ENCODE measurements around the gene SHKBP1. TPM values are rescaled to one million over a fixed set of nuclear protein-coding genes. Genes with fewer than 3 reads are reported as not detected.
A peak's percentile ranks its signal among the peaks of the same experiment; 100 is the strongest.

Gene SHKBP1
- total and polyA plus RNA-seq, 7 experiments from 2014 or later, result 92.8 to 218 (median 139) TPM

DNA sequence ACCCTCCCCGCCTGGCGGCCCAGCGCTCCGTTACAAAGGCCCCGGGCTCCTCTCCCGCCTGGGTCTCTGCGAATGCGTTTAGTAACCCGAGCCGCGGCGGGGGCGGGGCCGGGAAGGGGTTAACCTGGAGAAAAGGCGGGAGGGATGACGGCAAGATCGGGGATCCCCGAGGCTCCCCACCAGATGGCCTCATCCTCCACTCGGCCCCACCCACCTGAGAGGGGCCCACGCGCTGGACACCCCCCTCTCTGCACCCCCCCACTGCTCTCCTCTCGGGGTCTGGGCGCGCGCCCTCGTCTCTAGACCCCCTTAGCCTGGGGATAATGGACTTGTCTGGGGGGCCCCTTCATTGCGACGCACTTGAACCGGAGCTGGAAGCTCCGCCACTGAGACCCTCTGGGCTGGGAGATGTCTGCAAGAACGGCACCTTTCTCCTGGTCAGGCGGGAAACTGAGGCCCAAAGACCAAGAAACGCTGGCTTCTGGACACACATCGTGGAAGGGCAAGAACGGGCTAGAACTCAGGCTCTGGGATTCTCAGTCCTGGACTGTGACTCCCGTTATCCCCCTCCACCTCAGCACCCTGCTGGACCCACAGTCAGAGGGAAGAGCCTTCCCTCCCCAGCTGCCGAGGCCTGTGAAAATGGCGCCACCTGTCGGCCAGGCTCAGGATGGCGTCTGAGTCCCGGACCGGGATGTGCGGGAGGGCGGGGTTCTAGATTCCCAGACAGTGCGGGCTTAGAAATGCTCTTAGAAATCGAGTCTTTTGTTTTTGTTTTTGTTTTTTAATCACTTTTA is 21.6 kb downstream of the SHKBP1 start:
- Histone ChIP-seq H3K27me3 (ENCODE audit: control insufficient read depth in 2 of 2, insufficient read depth in 2 of 2, low read length in 2 of 2) (peaks cover 17 to 25% of the 10 kb centered on the region in 2 donors), H3K27ac (ENCODE audit: low read depth, low read length) (no peak overlapping the region), H3K9me3 (ENCODE audit: control insufficient read depth in 2 of 3, low read length in 3 of 3) (no peaks in the 10 kb centered on the region), H3K4me1 (ENCODE audit: control insufficient read depth in 2 of 2, insufficient read depth in 2 of 2, low read length in 2 of 2) (peaks cover 46 to 47% of the 10 kb centered on the region in 2 donors), H3K4me3 (ENCODE audit: low read length) (no peak overlapping the region), H3K36me3 (ENCODE audit: control insufficient read depth in 2 of 3, insufficient read depth in 3 of 3, low read length in 3 of 3) (no peaks in the 10 kb centered on the region)
- intact Hi-C loops (cut with micrococcal nuclease), result loop anchor here (1.0 to 2.0 kb wide), 10 partner anchors 16 to 293 kb away; partner anchors contain the start of gene SHKBP1 (in 2 of the 2)
- H3K9me3 Mint-ChIP-seq, result peaks cover 0 to 3% (median 0%) of the 10 kb centered on the region in 11 donors
- DNase-seq (peak; percentile 55 to 92 (median 78)), ATAC-seq (peak; percentile 80)
- H3K4me1 Mint-ChIP-seq, result peaks cover 21 to 60% (median 50%) of the 10 kb centered on the region in 7 donors
- peak overlapping the region in 8 of 10 donors; percentile 35 to 76 (median 50) for H3K4me3 Mint-ChIP-seq
- peaks cover 29 to 73% (median 36%) of the 10 kb centered on the region in 5 donors for H3K27me3 Mint-ChIP-seq
- peak overlapping the region in 1 of 9 donors; percentile 36 for H3K27ac Mint-ChIP-seq
- POLR2A ChIA-PET, result interaction anchor here (1.4 kb wide), 1 partner anchor 19 kb away, joined by 3 read pairs; no protein-coding TSS in a partner anchor
- H3K36me3 Mint-ChIP-seq, result peaks cover 0 to 1% (median 0%) of the 10 kb centered on the region in 5 donors
- CTCF ChIA-PET, result interaction anchor here (0.6 to 2.8 kb wide), 7 partner anchors 25 to 293 kb away, joined by 3 to 9 read pairs (median 3); no protein-coding TSS in a partner anchor

GRCh38 chr19:40598918-40599307 is 22.2 kb downstream of the SHKBP1 start:
- H3K4me3 Mint-ChIP-seq, result peak overlapping the region; percentile 10 to 76 (median 44)
- H3K27me3 Mint-ChIP-seq, result peaks cover 29 to 72% (median 36%) of the 10 kb centered on the region in 5 donors
- POLR2A ChIA-PET, result interaction anchor here (1.4 to 1.7 kb wide), 2 partner anchors 15 to 20 kb away, joined by 3 to 5 read pairs; no protein-coding TSS in a partner anchor

DNA sequence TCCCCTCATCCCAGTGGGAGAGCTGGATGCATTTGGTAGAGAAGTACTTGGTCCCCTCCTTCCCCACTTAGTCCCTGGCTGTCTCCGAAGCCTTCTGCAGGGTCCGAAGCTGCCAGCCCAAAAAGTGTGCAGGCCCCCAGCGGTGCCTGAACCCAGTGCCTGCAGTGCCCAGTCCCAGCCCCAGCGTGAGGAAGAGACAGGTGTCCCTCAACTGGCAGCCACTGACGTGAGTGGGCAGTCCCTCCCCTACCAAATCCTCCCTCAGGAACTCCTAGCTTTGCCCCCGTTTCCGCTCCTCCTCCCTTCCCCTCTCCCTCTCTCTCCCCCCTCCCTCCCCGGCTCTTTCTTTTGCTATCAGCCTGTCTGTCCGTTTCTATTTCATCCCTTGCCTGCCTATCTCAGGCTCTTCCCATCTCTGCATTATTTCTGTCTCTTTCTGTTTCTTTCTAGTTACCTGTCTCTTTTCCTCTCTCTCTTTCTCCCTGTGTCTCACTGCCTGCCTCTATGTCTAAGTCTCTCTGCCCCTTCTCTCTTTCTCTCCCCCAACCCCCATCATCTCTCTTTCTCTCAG is 22.7 kb downstream of the SHKBP1 start:
- Histone ChIP-seq H3K9me3 (ENCODE audit: control insufficient read depth in 2 of 3, low read length in 3 of 3) (no peaks in the 10 kb centered on the region), H3K4me3 (ENCODE audit: low read length) (no peak overlapping the region), H3K4me1 (ENCODE audit: control insufficient read depth in 2 of 2, insufficient read depth in 2 of 2, low read length in 2 of 2) (peaks cover 47 to 52% of the 10 kb centered on the region in 2 donors), H3K36me3 (ENCODE audit: control insufficient read depth in 2 of 3, insufficient read depth in 3 of 3, low read length in 3 of 3) (no peaks in the 10 kb centered on the region), H3K27ac (ENCODE audit: low read depth, low read length) (no peak overlapping the region), H3K27me3 (ENCODE audit: control insufficient read depth in 2 of 2, insufficient read depth in 2 of 2, low read length in 2 of 2) (peaks cover 17 to 25% of the 10 kb centered on the region in 2 donors)
- Mint-ChIP-seq H3K27me3 (peaks cover 29 to 67% (median 37%) of the 10 kb centered on the region in 5 donors), H3K4me1 (peaks cover 25 to 66% (median 55%) of the 10 kb centered on the region in 7 donors), H3K27ac (peak overlapping the region in 4 of 9 donors; percentile 7 to 75 (median 46)), H3K36me3 (peaks cover 0 to 1% (median 0%) of the 10 kb centered on the region in 5 donors), H3K9me3 (peaks cover 0 to 3% (median 0%) of the 10 kb centered on the region in 11 donors), H3K4me3 (peak overlapping the region; percentile 52 to 76 (median 68))
- ChIA-PET POLR2A (interaction anchor here (1.4 to 1.7 kb wide), 2 partner anchors 14 to 20 kb away, joined by 3 to 5 read pairs; no protein-coding TSS in a partner anchor), CTCF (interaction anchor here (0.8 to 2.8 kb wide), 9 partner anchors 9 to 294 kb away, joined by 3 to 9 read pairs (median 4); no protein-coding TSS in a partner anchor)
- intact Hi-C loops (cut with micrococcal nuclease), result loop anchor here (2.0 kb wide), 4 partner anchors 15 to 179 kb away; partner anchors contain the start of gene SHKBP1 (in 1 of the 2)
- DNase-seq (peak in 1 of 9 donors; percentile 30), ATAC-seq (no peak)

More at GRCh38 chr19:40598918-40599307, 22.2 kb downstream of the SHKBP1 start:
- peak overlapping the region in 3 of 9 donors; percentile 27 to 36 (median 29) for H3K27ac Mint-ChIP-seq
- Histone ChIP-seq H3K27ac (ENCODE audit: low read depth, low read length) (no peak overlapping the region), H3K4me1 (ENCODE audit: control insufficient read depth in 2 of 2, insufficient read depth in 2 of 2, low read length in 2 of 2) (peaks cover 48 to 50% of the 10 kb centered on the region in 2 donors), H3K4me3 (ENCODE audit: low read length) (no peak overlapping the region), H3K36me3 (ENCODE audit: control insufficient read depth in 2 of 3, insufficient read depth in 3 of 3, low read length in 3 of 3) (no peaks in the 10 kb centered on the region), H3K27me3 (ENCODE audit: control insufficient read depth in 2 of 2, insufficient read depth in 2 of 2, low read length in 2 of 2) (peaks cover 17 to 25% of the 10 kb centered on the region in 2 donors), H3K9me3 (ENCODE audit: control insufficient read depth in 2 of 3, low read length in 3 of 3) (no peaks in the 10 kb centered on the region)
- H3K4me1 Mint-ChIP-seq, result peaks cover 23 to 66% (median 55%) of the 10 kb centered on the region in 7 donors
- intact Hi-C loops (cut with micrococcal nuclease), result loop anchor here (1.0 to 2.0 kb wide), 10 partner anchors 16 to 294 kb away; partner anchors contain the start of gene SHKBP1 (in 2 of the 2)
- ATAC-seq, result no peak
- peaks cover 0 to 1% (median 0%) of the 10 kb centered on the region in 5 donors for H3K36me3 Mint-ChIP-seq
- CTCF ChIA-PET, result interaction anchor here (0.6 to 2.8 kb wide), 10 partner anchors 9 to 293 kb away, joined by 3 to 9 read pairs (median 4); no protein-coding TSS in a partner anchor
- peaks cover 0 to 3% (median 0%) of the 10 kb centered on the region in 11 donors for H3K9me3 Mint-ChIP-seq
- DNase-seq, result no peak

- CTCF ChIA-PET, result interaction anchor here (0.9 to 2.8 kb wide), 9 partner anchors 8 to 295 kb away, joined by 3 to 9 read pairs (median 4); no protein-coding TSS in a partner anchor
- intact Hi-C loops (cut with micrococcal nuclease), result loop anchor here (2.0 to 10.0 kb wide), 6 partner anchors 15 to 955 kb away; partner anchors contain the start of gene SHKBP1 (in 1 of the 2)
- Mint-ChIP-seq H3K9me3 (peaks cover 0 to 3% (median 0%) of the 10 kb centered on the region in 11 donors), H3K27ac (peak overlapping the region in 4 of 9 donors; percentile 7 to 75 (median 46)), H3K4me1 (peaks cover 24 to 66% (median 55%) of the 10 kb centered on the region in 7 donors), H3K36me3 (peaks cover 0 to 1% (median 0%) of the 10 kb centered on the region in 5 donors), H3K4me3 (peak overlapping the region; percentile 52 to 76 (median 68)), H3K27me3 (peaks cover 29 to 60% (median 37%) of the 10 kb centered on the region in 5 donors)
- peaks cover 49 to 57% of the 10 kb centered on the region in 2 donors for H3K4me1 ChIP-seq (ENCODE audit: control insufficient read depth in 2 of 2, insufficient read depth in 2 of 2, low read length in 2 of 2)
- DNase-seq (no peak), ATAC-seq (no peak)
- H3K36me3 ChIP-seq (ENCODE audit: control insufficient read depth in 2 of 3, insufficient read depth in 3 of 3, low read length in 3 of 3), result no peaks in the 10 kb centered on the region
- H3K27me3 ChIP-seq (ENCODE audit: control insufficient read depth in 2 of 2, insufficient read depth in 2 of 2, low read length in 2 of 2), result peaks cover 17 to 25% of the 10 kb centered on the region in 2 donors
- no peak overlapping the region for H3K4me3 ChIP-seq (ENCODE audit: low read length)
- H3K9me3 ChIP-seq (ENCODE audit: control insufficient read depth in 2 of 3, low read length in 3 of 3), result no peaks in the 10 kb centered on the region
- POLR2A ChIA-PET, result interaction anchor here (0.6 to 2.0 kb wide), 3 partner anchors 8 to 179 kb away, joined by 3 to 6 read pairs (median 5); no protein-coding TSS in a partner anchor
- no peak overlapping the region for H3K27ac ChIP-seq (ENCODE audit: low read depth, low read length)
Measured at GRCh38 chr19:40599902-40600569, 23.4 kb downstream of the SHKBP1 start.

DNA sequence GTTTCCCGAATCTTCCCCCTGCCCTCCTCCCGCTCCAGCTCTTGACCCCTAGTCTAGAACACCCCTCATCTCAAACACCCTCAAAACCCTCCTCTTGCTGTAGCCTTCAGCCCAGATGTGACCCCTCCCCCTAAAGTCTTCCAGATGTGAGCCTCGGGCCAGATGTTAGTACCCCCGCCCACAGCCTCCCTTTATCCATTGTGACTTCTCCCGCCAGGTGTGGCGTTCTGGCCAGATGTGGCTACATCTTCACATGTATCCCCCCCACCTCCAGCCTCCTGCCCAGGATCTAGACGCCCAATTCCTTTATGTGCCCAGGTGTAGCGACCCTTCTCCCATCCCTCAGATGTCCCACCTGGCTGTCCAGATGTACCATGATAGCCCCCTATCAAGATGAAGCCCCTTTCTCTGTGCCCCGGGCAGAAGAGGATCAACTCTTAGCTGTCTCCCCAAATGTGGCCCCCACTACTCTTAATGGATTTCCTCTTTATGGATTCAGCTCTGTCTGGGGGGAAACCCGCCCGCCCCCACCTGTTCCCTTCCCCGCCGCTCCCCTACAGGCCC is 24.0 kb downstream of the SHKBP1 start:
- intact Hi-C loops (cut with micrococcal nuclease), result loop anchor here in 1 of 2 donors (10.0 kb wide), 2 partner anchors 456 to 954 kb away; no protein-coding TSS in a partner anchor
- peak overlapping the region in 1 of 9 donors; percentile 43 for H3K27ac Mint-ChIP-seq
- POLR2A ChIA-PET, result interaction anchor here (0.6 to 2.0 kb wide), 5 partner anchors 9 to 180 kb away, joined by 3 to 6 read pairs (median 3); no protein-coding TSS in a partner anchor
- peak overlapping the region; percentile 42 to 76 (median 64) for H3K4me3 Mint-ChIP-seq
- H3K27me3 ChIP-seq (ENCODE audit: control insufficient read depth in 2 of 2, insufficient read depth in 2 of 2, low read length in 2 of 2), result peaks cover 17 to 25% of the 10 kb centered on the region in 2 donors
- ATAC-seq (no peak), DNase-seq (no peak)
- H3K4me1 Mint-ChIP-seq, result peaks cover 24 to 70% (median 58%) of the 10 kb centered on the region in 7 donors
- no peaks in the 10 kb centered on the region for H3K9me3 ChIP-seq (ENCODE audit: control insufficient read depth in 2 of 3, low read length in 3 of 3)
- H3K9me3 Mint-ChIP-seq, result peaks cover 0 to 3% (median 0%) of the 10 kb centered on the region in 11 donors
- CTCF ChIA-PET, result interaction anchor here (0.9 to 2.8 kb wide), 7 partner anchors 9 to 295 kb away, joined by 3 to 9 read pairs (median 4); no protein-coding TSS in a partner anchor
- H3K36me3 Mint-ChIP-seq, result peaks cover 0 to 1% (median 0%) of the 10 kb centered on the region in 5 donors
- H3K4me1 ChIP-seq (ENCODE audit: control insufficient read depth in 2 of 2, insufficient read depth in 2 of 2, low read length in 2 of 2), result peaks cover 52 to 59% of the 10 kb centered on the region in 2 donors
- peaks cover 29 to 57% (median 37%) of the 10 kb centered on the region in 5 donors for H3K27me3 Mint-ChIP-seq
- no peak overlapping the region for H3K4me3 ChIP-seq (ENCODE audit: low read length)
- no peaks in the 10 kb centered on the region for H3K36me3 ChIP-seq (ENCODE audit: control insufficient read depth in 2 of 3, insufficient read depth in 3 of 3, low read length in 3 of 3)
- no peak overlapping the region for H3K27ac ChIP-seq (ENCODE audit: low read depth, low read length)
